HG02759 (cell line): ENCODE measurements around the gene FOXP4.
"Not testable (repeated sequence)": the region's sequence is repeated elsewhere in the genome, so short reads cannot be mapped to it uniquely, and the experiment has no call there.

Experiments
- ATAC-seq: cut with Tn5 transposase; IDR thresholded peaks from one replicate; pipeline ENCODE4 v1.9.1; 2021; ENCODE audit warnings: mild to moderate bottlenecking, moderate library complexity; ENCODE audit not compliant: unreplicated experiment

FOXP4 gene

DNA sequence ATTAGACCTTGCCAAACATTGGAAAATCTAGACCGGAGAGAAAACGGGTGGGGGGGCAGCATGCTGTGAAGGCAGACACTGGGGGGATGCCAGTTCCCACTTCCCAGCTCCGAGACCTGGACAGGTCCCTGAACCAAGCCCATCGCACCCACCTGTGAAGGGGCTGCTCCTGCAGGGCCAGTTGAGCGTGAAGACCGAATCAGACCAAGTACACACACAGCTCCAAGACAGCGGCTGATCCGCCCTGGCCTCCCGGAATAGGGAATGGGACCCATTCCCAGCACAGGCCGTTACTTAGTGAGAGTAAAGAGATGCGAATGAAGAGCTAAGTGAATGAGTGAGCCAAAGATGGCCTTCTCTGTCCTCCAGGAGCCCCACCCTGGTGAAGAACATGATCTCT, 50.6 kb downstream of the FOXP4 start:
- ATAC-seq = no peak

DNA sequence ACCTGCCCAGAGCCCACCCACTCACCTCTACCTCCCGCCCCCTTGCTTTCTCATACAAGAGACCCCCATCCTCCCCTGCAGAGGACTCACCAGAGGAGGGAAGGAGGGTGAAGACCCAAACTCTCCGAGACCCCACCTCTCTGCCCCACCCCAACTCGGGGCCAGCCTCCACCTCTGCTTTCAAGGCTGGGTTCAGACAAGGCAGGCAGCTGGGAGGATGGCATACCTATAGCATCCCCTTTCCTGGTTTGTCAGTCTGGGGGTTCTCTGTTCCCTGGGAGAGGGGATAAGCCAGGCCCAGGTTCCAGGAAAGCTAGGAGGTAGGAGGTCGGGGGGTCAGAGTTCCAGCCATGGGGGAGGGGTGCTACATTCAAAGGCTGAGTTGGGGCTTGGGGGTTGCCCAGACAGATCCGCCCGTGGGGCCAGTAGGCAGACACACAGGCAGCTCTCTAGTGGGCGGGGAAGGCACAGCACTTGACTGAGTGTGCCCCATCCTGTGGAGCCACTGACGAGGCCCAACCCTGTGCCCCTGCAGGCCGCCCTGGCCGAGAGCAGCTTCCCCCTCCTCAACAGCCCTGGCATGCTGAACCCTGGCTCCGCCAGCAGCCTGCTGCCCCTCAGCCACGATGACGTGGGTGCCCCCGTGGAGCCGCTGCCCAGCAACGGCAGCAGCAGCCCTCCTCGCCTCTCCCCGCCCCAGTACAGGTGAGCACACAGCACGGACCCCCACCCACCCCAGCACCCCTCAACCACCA, 51.2 kb downstream of the FOXP4 start:
- ATAC-seq = no peak

GRCh38 chr6:41598670-41599014, 52.5 kb downstream of the FOXP4 start:
- no peak for ATAC-seq

DNA sequence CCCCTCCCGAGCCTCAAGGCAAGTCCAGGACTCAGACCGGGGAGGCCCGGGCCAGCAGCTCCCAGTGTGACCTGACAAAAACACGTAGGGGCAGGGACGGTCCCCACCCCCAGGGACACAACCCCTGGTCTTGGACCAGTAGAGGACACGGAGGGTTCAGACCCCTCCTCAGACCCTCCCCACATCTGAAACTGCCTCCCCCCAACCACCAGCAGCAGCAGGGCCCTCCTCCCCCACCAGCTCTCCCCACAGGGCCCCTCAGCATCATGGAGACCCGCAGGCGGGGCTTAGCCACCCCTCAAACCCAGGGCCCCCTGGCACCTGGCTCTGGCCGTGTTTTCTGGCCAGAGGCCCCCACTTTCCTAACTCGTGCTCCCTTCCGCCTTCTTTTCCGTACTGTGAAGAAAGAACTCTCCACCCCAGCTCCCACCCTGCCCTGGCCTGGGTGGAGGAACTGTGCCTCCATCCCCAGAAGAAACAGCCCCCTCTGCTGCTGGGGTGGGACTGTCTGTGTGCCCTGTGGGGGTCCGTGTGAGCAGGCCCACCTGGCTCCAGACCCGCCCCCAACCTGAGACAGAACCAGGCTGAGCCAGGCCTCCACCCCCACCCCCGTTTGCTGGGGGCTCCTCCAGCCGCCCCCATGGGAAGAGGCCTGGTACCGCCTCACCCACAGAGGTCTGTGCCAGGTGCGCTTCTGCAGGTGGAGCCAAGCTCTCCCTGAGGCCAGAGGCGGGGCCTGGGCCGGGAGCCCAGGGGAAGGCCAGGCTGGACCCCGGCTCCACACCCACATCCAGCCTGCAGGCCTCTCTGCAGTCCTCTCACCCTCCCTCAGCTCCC, 53.1 kb downstream of the FOXP4 start:
- ATAC-seq = no peak

DNA sequence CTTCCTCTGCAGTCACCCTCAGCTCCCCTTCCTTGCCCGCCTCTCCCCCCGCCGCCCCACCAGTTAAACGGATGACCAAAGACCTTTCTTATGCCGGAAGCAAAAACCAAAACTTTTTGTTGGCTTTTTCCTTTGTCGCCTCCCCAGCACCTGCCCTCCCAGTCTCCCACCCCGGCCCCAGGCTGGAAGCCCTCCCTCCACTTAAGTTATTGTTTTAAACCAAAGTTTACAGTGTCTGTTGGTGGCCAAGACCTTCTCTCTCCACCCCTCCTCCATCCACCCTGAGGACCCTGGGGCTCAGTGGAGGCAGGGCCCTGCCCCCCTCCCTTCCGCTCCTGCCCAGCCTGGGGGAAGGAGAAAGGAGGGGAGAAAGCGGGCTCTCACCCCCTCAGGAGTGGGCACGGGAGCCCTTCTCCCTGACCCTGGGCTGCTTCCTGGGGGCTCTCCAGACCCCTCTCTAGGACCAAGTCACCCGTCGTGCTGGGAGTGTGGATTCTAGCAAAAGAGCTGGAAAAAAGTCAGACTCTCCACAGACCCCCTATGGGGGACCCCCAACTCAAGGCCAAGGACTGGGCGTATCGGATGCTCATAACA, 53.8 kb downstream of the FOXP4 start:
- ATAC-seq = no peak

DNA sequence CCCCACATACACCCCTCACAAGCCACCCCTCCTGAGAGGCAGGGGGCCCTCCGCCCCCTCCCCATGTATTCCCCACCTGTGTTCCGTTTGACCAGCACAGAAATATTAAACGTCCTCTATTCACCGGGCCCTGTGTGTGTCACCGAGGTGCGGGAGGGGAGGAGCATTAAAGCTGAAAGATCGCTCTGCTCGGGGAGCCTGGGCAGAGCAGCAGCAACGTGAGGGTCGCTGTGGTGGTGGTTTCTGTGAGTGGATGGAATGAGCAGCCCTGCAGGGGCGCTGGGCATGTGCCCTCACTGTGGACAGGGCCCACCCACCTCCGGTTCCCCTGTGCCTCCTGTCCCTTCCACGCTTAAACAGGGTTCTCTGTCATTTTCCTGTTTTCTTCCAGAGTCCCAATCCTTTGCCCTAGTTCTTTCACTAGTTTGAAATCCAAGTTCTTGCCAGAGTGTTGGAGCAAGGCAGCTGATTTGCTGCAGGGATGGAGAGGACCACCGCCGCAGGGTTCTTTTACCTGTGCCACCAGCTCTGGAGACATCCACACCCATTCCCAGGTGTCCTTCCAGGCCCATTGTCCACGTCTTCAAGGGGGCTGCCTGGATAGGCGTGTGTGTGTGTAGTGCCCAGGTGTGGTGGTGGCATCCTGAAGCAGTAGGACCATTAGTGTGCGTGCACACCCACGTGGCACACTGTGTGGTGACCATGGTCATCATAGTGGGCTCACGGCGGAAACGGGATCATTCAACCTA, 54.5 kb downstream of the FOXP4 start:
- no peak for ATAC-seq

DNA sequence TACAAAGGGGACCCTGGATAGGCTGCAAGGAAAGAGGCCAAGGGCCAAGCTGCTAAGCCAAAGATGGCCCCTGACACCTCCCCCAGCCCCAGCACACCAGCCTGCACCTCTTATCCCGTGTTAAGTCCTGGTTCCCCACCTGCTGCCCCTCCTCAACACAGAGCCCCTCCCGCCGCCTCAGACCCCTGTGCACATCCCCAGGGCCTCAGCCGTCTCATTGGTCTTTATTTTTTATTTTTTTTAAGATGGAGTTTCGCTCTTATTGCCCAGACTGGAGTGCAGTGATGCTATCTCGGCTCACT, 55.0 kb downstream of the FOXP4 start:
- ATAC-seq = no peak

DNA sequence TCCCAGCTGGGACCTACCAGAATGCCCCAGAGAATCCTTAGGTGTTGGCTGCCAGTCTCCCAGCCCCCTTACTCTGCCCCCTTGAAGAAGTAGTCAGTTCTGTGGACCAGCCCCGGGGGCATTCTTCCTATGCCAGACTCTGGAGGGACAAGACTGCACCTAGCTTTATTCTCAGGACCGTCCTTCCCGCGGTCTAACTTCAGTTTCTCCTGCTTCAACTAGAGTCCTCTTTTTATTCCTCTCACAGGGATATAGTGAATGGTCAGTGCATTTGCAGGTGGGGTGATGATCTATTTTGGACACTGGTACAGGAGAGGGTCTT, 56.2 kb downstream of the FOXP4 start:
- ATAC-seq = no peak

DNA sequence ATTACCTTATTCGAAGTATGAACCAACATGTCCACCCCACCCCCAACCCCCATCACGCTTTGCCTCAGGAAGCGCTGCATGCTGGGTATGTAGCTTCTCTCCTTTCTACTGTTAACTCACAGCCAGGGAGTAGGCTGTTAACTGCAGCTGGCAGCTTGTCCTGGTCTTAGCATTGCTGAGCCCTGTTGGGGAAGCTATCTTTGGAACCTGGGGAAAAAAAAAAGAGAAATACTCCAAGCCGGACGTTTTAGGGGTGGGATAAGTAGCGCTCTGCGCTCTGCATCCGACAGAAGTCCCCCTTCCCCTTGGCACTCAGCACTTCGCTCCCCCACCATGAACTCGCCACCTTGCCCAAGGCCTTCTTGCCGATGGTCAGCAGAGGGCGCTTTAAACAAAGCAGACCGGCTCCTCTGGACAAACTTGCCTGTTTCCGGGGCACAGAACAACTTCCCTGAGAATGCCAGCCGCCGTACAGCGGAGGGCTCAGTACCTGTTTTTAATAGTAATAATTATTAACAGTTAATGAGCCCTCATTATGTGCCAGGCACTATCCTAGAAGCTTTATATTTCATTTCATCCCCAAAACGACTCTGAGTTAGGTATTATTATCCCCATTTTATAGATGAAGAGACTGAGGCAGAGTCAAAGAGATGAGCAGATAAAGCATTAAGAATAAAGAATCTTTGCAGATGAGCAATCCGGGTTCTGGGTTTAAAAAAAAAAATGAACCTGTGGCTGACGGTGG, 56.9 kb downstream of the FOXP4 start:
- peak; percentile 77 for ATAC-seq

DNA sequence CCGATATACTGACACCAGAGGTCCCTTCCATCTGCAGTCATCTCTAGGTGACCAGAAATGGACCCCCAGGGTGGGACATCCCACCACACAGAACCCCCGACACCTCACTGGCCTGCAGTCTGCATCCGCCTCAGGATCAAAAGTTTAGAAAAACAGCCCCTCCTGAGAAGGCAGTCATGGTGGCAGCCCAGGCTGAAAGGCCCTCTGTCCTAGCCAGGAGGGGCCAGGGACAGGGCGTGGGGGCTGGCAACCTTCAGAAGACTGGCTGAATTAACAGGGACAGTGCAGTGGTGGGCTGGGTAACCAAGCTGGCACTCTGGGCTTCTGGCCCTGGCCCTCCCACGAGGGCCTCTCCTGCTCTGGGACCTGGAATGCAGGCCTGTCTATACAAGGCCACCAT, 57.8 kb downstream of the FOXP4 start:
- ATAC-seq = no peak

- ATAC-seq = no peak
Observed at GRCh38 chr6:41605649-41606048, 59.5 kb downstream of the FOXP4 start.

DNA sequence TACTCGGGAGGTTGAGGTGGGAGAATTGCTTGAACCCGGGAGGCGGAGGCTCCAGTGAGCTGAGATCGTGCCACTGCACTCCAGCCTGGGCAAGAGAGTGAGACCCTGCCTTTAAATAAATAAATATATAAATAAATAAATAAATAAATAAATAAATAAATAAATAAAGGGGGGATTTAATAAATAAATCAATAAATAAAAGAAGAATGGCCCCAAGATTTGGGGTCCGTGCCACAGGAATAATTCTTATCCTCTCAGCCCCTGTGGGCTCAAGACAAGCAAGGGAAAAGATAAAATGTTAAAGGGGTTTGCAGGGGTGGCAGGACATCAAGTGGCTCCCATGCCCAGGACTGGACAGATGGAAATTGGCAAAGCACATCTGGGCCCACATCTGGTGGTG, 60.9 kb downstream of the FOXP4 start:
- no peak for ATAC-seq

- ATAC-seq = no peak
Observed at GRCh38 chr6:41607736-41608135, 61.6 kb downstream of the FOXP4 start.

DNA sequence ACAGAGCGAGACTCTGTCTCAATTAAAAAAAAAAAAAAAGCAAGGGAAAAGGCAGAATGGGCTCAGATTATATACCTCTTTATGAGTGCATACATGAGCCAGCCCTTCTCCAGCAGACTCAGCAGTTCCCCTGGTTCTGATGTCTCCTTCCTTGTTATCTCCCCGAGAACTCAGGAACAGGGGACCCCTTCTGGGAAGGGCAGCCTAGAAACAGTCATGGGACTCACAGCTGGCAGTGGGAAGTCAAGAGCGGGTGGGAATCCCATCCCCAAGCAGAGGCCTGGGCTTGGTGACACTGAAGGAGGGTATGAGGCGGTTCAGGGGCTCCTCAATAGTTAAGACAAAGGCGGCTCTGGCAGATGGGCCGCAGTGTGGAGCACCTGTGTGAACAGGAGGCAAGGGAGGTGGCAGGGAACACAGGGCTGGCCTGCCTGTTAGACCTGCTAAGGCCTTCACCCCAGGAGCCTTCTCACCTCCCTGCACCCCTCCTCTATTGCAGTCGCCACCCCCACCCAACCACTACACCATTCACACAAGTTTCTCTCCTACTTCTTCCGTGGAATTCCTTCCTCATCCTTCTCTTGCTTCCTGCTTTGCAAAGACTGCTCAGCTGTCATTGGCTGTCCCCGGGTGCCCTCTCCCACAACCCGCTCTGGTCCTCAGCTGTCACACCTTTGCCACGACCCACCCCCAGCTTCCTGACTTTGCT, 62.4 kb downstream of the FOXP4 start:
- no peak for ATAC-seq

DNA sequence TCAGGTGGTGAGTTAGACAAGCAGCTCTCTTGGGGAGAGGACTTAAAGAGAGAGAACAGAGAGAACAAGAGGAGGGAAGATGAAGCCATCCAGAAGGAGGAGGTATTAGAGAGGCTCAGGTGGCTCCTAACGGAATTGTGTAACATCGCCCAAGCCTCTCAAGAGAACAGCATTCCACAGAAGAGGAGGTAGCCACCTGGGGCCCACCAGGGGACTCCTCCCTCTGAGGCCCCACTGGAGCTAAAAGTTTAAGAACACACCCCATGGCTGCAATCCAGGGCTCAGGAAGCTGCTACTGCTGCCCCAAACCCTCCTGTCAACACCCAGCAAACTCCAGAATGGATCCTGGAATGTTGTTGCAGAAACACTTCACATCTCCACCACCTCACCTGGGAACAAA, 68.5 kb downstream of the FOXP4 start:
- ATAC-seq = no peak

- ATAC-seq = no peak
Observed at GRCh38 chr6:41615311-41615710, 69.1 kb downstream of the FOXP4 start.

GRCh38 chr6:41618598-41618997, 72.4 kb downstream of the FOXP4 start:
- no peak for ATAC-seq

- ATAC-seq = not testable (repeated sequence)
Observed at GRCh38 chr6:41619193-41619592, 73.0 kb downstream of the FOXP4 start.

GRCh38 chr6:41621367-41621766, 75.2 kb downstream of the FOXP4 start:
- no peak for ATAC-seq

GRCh38 chr6:41621802-41622201, 75.6 kb downstream of the FOXP4 start:
- no peak for ATAC-seq
